Activated T-helper 1 cell treated with anti-CD3 and anti-CD28 coated beads, Interleukin-2, amount 50 U/mL, for 16 hours (primary cell): ENCODE measurements around the gene TRHDE.

Experiments
- DNase-seq, 2 donors: peaks; one replicate each; pipeline ENCODE4 v3.0.0-alpha.2; 2020; ENCODE audit warnings: low read depth in 1 of 2, low spot score in 1 of 2

The TRHDE gene, protein sequence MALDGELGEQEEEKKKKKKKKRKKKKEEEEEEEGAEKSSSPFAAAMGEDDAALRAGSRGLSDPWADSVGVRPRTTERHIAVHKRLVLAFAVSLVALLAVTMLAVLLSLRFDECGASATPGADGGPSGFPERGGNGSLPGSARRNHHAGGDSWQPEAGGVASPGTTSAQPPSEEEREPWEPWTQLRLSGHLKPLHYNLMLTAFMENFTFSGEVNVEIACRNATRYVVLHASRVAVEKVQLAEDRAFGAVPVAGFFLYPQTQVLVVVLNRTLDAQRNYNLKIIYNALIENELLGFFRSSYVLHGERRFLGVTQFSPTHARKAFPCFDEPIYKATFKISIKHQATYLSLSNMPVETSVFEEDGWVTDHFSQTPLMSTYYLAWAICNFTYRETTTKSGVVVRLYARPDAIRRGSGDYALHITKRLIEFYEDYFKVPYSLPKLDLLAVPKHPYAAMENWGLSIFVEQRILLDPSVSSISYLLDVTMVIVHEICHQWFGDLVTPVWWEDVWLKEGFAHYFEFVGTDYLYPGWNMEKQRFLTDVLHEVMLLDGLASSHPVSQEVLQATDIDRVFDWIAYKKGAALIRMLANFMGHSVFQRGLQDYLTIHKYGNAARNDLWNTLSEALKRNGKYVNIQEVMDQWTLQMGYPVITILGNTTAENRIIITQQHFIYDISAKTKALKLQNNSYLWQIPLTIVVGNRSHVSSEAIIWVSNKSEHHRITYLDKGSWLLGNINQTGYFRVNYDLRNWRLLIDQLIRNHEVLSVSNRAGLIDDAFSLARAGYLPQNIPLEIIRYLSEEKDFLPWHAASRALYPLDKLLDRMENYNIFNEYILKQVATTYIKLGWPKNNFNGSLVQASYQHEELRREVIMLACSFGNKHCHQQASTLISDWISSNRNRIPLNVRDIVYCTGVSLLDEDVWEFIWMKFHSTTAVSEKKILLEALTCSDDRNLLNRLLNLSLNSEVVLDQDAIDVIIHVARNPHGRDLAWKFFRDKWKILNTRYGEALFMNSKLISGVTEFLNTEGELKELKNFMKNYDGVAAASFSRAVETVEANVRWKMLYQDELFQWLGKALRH

GRCh38 chr12:72272091-72272661 is at the start of gene TRHDE:
TRHDE (plus strand) TSS chr12:72272370; CDS start chr12:72272644, 274 bp downstream.
- DNase-seq = no peak

DNA sequence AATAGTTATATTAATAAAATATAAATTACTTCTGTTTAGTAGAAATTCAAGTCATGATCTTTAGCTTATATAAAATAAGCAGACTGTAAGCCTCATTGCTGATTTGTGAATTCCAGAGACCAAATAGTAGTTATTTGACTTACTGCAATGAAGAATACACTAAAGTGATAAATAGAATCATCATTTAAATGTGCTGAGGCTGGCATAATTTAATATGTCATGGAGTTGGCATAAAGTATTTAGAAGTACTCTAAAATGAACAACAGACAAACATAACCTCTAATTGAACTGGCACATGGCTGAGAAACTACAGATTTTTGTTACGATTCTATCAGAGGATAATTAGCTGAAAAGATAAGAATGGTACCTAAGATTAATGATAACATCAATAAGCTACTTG is 45.7 kb upstream of the TRHDE start:
- DNase-seq = no peak

GRCh38 chr12:72228424-72228823 is 43.7 kb upstream of the TRHDE start:
- DNase-seq = no peak

DNA sequence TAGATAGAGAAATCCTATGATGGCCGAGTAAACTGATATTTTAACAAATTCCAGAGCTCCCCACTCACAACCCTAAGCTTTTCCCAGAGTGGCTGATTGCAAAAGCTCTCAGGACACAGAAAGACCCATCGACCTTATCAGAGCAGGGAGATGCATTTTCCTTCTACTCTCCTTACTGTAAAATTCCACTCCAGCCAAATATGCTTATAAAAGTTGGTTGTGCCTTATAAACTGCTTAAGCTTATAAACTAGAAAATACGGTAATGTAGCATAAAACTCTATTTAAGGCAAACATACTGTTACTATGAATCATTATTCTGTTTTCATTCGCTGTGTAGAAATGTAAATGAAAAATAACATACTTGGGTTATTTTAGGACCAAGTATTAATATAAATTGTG is 41.6 kb upstream of the TRHDE start:
- no peak for DNase-seq

GRCh38 chr12:72234886-72235285 is 37.3 kb upstream of the TRHDE start:
- no peak for DNase-seq

DNA sequence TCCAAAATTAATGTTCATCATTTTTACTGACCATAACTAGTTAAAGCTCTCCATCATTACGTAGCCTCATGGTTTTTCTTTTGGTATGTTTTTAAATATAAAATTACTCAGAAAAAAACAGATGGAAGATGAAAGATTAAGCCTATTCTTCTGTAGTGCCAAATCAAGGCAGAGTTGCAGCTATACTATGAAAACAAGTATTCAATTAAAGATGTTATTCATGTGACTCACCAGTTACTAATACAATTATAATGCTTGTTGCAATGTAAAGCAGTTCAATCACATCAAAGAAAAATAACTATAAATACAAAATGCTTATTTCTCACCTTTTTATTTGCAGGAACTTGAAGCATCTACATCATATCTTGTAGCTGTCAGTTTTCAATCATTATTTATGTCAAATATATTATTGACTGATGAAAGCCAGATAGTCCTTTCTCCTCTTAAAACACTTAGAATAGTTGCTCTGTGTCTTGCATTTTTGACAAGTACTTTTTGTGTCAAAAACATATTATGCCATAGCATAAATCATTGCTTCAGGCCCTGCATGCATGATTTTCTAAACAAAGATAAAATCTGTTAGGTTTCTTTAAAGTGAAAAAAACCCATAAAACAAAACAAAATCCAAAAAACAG is 36.0 kb upstream of the TRHDE start:
- no peak for DNase-seq

DNA sequence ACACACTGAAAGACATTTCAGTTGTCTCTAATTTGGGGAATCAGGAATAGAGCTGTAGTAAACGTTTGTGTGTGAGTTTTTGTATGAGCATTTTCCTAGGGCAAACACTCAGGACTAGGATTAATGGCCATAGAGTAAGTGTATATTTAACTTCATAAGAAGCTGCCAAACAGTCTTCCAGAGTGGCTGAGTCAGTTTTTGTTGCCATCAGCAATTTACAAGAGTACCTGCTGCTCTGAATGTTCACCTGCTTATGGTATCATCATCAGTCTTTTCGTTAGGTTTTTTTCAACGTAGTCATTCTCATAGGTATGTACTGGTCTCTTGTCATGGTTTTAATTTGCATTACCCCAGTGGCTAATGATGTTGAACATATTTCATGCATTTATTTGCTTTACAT is 30.6 kb upstream of the TRHDE start:
- no peak for DNase-seq

DNA sequence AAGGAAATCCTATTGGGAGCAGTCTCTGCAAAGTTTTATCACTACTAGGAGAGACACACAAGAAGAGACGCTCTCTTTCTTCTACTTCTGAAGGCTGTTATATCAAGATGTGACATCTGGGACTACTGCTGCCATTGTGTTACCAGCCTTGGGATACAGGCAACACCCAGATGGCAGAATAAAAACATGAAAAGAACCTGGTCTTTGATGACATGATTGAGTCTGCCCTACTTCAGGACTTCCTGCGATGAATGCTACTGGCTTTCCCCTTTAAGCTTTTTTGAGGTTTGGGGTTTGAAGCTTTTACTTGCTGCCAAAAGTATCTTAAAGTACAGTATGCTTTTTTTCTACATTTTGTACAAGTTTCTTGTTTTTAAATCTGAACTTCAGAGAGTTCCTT is 29.2 kb upstream of the TRHDE start:
- no peak for DNase-seq

- DNase-seq = no peak
Measured at GRCh38 chr12:72246370-72246769, 25.8 kb upstream of the TRHDE start.

GRCh38 chr12:72250346-72250745 is 21.8 kb upstream of the TRHDE start:
- DNase-seq = no peak

- no peak for DNase-seq
Measured at GRCh38 chr12:72256725-72257124, 15.4 kb upstream of the TRHDE start.

- DNase-seq = no peak
Measured at GRCh38 chr12:72261885-72262284, 10.3 kb upstream of the TRHDE start.

DNA sequence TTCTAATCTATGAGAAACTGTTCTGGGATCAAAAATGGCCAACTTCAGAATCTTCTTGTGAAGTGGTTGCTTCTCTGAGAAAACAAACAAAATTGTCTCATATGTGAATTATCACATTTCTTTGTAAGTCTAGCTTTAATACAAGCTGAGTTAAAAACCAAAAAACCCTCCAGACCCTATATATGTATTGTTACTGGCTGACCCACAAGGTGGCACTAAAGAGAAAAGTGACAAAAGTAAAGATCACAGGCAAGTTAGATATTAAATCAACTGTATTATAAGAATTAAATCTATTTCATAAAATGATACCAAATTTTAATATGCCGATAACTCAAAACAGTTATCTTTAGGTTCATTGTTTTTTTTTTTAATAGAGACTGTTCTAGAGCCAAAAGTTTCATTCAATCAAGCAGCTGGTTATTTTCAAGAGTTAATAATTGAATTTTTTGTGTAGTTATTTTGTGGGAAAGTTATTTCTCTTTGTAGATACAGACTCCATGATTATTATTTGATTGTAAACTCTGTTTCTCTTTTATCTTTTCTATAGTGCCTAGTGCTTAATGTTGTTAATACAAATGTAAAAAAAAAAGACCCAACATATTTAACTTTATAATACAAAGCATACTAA is 7.5 kb upstream of the TRHDE start:
- DNase-seq = no peak

GRCh38 chr12:72267974-72268373 is 4.2 kb upstream of the TRHDE start:
- DNase-seq = no peak

DNA sequence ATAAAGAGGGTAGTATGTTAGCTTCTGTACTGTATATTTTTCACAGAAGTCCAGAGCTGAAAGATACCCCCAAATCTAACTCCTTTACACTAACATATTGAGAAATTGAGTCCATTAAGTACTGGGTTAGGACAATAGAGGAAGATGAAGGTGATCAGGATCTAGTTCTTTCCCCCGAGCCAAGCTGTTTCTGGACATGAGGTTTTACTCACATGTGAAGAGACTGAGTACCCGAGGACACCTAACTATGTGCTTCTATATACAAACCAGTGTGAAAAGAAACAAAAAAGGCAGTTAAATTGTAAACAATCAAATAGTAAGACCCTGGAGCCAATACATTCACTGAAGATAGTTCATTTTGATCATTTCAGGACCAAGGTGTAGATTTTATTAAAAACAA is 3.8 kb upstream of the TRHDE start:
- DNase-seq = no peak

DNA sequence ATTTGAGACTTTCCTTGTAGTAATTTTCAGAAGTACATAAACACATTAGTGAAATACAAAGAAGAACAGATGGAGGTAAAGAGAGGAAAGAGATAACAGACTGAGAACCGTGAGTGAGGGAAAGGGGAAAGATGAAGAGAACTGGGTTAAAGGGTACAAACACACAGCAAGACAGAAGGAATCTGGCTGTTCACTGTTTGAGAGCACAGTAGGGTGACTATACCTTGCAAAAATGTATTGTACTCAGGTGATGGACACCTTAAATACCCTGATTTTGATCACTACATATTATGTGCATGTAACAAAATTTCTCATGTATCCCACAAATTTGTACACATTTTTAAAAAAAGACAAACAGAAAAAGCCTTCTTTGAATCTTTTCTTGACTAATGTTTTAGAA is 2.7 kb upstream of the TRHDE start:
- DNase-seq = no peak

DNA sequence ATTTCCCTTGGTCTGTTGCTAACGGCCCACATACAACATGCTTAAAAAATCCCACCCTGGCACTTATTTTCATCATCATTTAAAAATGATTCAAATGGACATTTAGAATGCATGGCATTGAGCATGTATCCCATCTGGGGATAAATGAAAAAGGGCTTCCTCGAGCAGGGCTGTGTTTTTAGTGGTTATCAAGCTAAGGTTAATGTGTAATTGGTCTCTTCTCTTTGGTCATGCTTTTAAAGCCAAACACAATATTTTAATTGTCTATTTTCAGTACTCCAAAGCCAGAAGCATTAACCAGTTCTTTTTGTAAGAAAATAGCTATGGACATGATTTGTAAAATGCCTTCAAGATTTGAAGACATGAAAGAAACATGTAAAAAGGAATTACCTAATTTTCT is 1.9 kb upstream of the TRHDE start:
- no peak for DNase-seq

GRCh38 chr12:72270961-72271360 is 1.2 kb upstream of the TRHDE start:
- no peak for DNase-seq

DNA sequence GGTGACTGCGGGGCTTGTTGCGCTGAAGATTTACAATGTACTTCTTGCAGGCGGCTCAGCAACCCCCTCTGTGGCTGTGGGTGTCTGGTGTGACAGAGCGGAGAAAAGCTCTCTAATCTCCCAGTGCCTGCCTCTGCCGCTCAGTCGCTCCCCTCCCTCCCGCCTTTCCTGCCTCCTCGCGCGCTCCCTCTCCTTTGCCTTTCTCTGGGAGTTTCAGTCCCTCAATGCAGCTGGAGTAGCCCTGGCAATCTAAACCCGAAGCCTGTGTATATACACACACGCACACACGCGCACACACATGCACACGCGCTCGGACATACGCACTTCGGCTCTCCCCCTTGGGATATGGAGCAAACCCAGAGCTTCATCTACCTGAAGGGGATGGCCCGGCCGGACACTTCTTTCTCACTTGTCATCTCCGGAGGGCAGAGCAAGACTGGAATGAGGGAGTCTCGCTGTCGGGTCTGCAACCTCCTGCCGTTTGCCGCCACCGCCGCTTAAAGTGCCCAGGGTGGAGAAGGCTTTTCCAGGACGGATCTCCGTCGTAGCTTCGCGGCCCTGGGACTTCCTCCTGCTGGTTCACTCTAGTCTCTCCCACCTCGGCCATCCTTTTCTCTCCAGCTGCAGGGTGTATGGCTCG is 599 bp upstream of the TRHDE start:
- no peak for DNase-seq
